HEK293 (cell line): ENCODE results near the gene ICAM1.
A peak's percentile ranks its signal among the peaks of the same experiment; 100 is the strongest.

Experiments used
- BCL11B ChIP-seq: fragments of 450-650 bp; formaldehyde crosslinking; IDR thresholded peaks from 2 replicates; pipeline ENCODE4 v1.5.1; 2016; ENCODE audit warnings: low read depth, missing biosample characterization, missing genetic modification characterization
- FEZF1 ChIP-seq: fragments of 450-650 bp; formaldehyde crosslinking; IDR thresholded peaks from 2 replicates; pipeline ENCODE4 v1.5.1; 2016; ENCODE audit warnings: missing biosample characterization, missing genetic modification characterization
- GFI1B ChIP-seq: fragments of 450-650 bp; formaldehyde crosslinking; IDR thresholded peaks from 2 replicates; pipeline ENCODE4 v1.5.1; 2016; ENCODE audit warnings: missing biosample characterization, missing genetic modification characterization
- KLF8 ChIP-seq: fragments of 450-650 bp; formaldehyde crosslinking; IDR thresholded peaks from 2 replicates; pipeline ENCODE4 v1.5.1; 2016; ENCODE audit warnings: missing biosample characterization, missing genetic modification characterization
- RBAK ChIP-seq: fragments of 450-650 bp; formaldehyde crosslinking; IDR thresholded peaks from 2 replicates; pipeline ENCODE4 v1.5.1; 2016; ENCODE audit warnings: missing biosample characterization, missing genetic modification characterization
- REST ChIP-seq: fragments of 450-650 bp; formaldehyde crosslinking; IDR thresholded peaks from 2 replicates; pipeline ENCODE4 v1.5.1; 2016; ENCODE audit warnings: missing biosample characterization, missing genetic modification characterization
- SP7 ChIP-seq: fragments of 450-650 bp; formaldehyde crosslinking; IDR thresholded peaks from 2 replicates; pipeline ENCODE4 v1.5.1; 2016; ENCODE audit warnings: missing biosample characterization, missing genetic modification characterization
- ZBTB7A ChIP-seq: fragments of 450-650 bp; formaldehyde crosslinking; IDR thresholded peaks from 2 replicates; pipeline ENCODE4 v1.5.1; 2016; ENCODE audit warnings: low read depth, missing biosample characterization, missing genetic modification characterization
- ZNF10 ChIP-seq: fragments of 450-650 bp; formaldehyde crosslinking; IDR thresholded peaks from 2 replicates; pipeline ENCODE4 v1.5.1; 2017; ENCODE audit warnings: missing biosample characterization, missing genetic modification characterization
- ZNF169 ChIP-seq: fragments of 450-650 bp; formaldehyde crosslinking; IDR thresholded peaks from 2 replicates; pipeline ENCODE4 v1.5.1; 2016; ENCODE audit warnings: missing biosample characterization, missing genetic modification characterization
- ZNF18 ChIP-seq: fragments of 450-650 bp; formaldehyde crosslinking; IDR thresholded peaks from 2 replicates; pipeline ENCODE4 v1.5.1; 2016; ENCODE audit warnings: missing biosample characterization, missing genetic modification characterization
- ZNF274 ChIP-seq, 2 experiments: fragments of 200-500 bp in 1 of 2; fragments of 450-650 bp in 1 of 2; sonication (Bioruptor generic) in 1 of 2; formaldehyde crosslinking in 1 of 2; IDR thresholded peaks; 2 replicates each; pipeline versions ENCODE4 v1.5.1 to v1.6.1; 2014 to 2016; ENCODE audit warnings: borderline replicate concordance in 1 of 2, inconsistent platforms in 1 of 2, low read length in 1 of 2, missing biosample characterization in 1 of 2, missing genetic modification characterization in 1 of 2
- ZNF311 ChIP-seq: fragments of 450-650 bp; formaldehyde crosslinking; IDR thresholded peaks from 2 replicates; pipeline ENCODE4 v1.5.1; 2017; ENCODE audit warnings: missing biosample characterization, missing genetic modification characterization, borderline replicate concordance
- ZNF449 ChIP-seq: fragments of 450-650 bp; formaldehyde crosslinking; IDR thresholded peaks from 2 replicates; pipeline ENCODE4 v1.5.1; 2017; ENCODE audit warnings: missing biosample characterization, mild to moderate bottlenecking, missing genetic modification characterization, moderate library complexity
- ZNF529 ChIP-seq: fragments of 450-650 bp; formaldehyde crosslinking; IDR thresholded peaks from 2 replicates; pipeline ENCODE4 v1.5.1; 2017; ENCODE audit warnings: missing genetic modification characterization, missing biosample characterization; ENCODE audit not compliant: insufficient replicate concordance
- ZNF530 ChIP-seq: fragments of 450-650 bp; formaldehyde crosslinking; IDR thresholded peaks from 2 replicates; pipeline ENCODE4 v1.5.1; 2016; ENCODE audit warnings: low read depth, missing biosample characterization, missing genetic modification characterization
- ZNF596 ChIP-seq: fragments of 450-650 bp; IDR thresholded peaks from 2 replicates; pipeline ENCODE4 v1.5.0; 2018; ENCODE audit warnings: missing biosample characterization, mild to moderate bottlenecking, missing genetic modification characterization, moderate library complexity
- ZNF629 ChIP-seq: fragments of 450-650 bp; formaldehyde crosslinking; IDR thresholded peaks from 2 replicates; pipeline ENCODE4 v1.5.1; 2017; ENCODE audit warnings: missing biosample characterization, missing genetic modification characterization
- ZNF76 ChIP-seq: fragments of 450-650 bp; formaldehyde crosslinking; IDR thresholded peaks from 2 replicates; pipeline ENCODE4; 2016; ENCODE audit warnings: low read depth, missing biosample characterization, missing genetic modification characterization, borderline replicate concordance
- ZNF776 ChIP-seq: fragments of 450-650 bp; formaldehyde crosslinking; IDR thresholded peaks from 2 replicates; pipeline ENCODE4 v1.5.0; 2017; ENCODE audit warnings: missing biosample characterization, missing genetic modification characterization, borderline replicate concordance
- TF ChIP-seq, protein P1 (sequence below): sonication (generic); formaldehyde crosslinking; IDR thresholded peaks from 2 replicates; pipeline ENCODE4 v1.8.1; 2022; ENCODE audit warnings: mild to moderate bottlenecking, moderate library complexity, missing genetic modification reagents
- TF ChIP-seq, protein P2 (sequence below): fragments of 450-650 bp; formaldehyde crosslinking; IDR thresholded peaks from 2 replicates; pipeline ENCODE4 v1.5.1; 2017; ENCODE audit warnings: missing biosample characterization, missing genetic modification characterization
- TF ChIP-seq, protein P3 (sequence below): IDR thresholded peaks from 2 replicates; pipeline ENCODE4 v1.6.1; 2011; ENCODE audit warnings: mild to moderate bottlenecking, low read depth, low read length, borderline replicate concordance

Gene ICAM1

GRCh38 chr19:10289167-10289835 lies 18.4 kb downstream of the ICAM1 start (continued):
- TF ChIP-seq ZNF274 (IDR thresholded peaks at IDR 0.05; ENCODE audit: low read length) = no peak
- no peak for TF ChIP-seq ZNF274 (tag by site-specific recombination; IDR thresholded peaks at IDR 0.05; ENCODE audit: borderline replicate concordance)
- TF ChIP-seq ZNF529 (tag by site-specific recombination) = no peak
- TF ChIP-seq, protein P1, sequence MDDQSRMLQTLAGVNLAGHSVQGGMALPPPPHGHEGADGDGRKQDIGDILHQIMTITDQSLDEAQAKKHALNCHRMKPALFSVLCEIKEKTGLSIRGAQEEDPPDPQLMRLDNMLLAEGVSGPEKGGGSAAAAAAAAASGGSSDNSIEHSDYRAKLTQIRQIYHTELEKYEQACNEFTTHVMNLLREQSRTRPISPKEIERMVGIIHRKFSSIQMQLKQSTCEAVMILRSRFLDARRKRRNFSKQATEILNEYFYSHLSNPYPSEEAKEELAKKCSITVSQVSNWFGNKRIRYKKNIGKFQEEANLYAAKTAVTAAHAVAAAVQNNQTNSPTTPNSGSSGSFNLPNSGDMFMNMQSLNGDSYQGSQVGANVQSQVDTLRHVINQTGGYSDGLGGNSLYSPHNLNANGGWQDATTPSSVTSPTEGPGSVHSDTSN (CRISPR knock-in tag) = no peak
- peak; percentile 33; the same call in 1 of the 2 replicates for TF ChIP-seq ZBTB7A (tag by site-specific recombination)
- no peak for TF ChIP-seq REST
- TF ChIP-seq ZNF10 (tag by site-specific recombination) = no peak
- TF ChIP-seq ZNF169 = no peak
- TF ChIP-seq ZNF449 (tag by site-specific recombination) = no peak
- TF ChIP-seq FEZF1 (tag by site-specific recombination) = no peak
- peak; percentile 46; the same call in 1 of the 2 replicates for TF ChIP-seq KLF8 (tag by site-specific recombination)
- TF ChIP-seq ZNF629 (tag by site-specific recombination) = peak; percentile 60; the same call in 1 of the 2 replicates
- no peak for TF ChIP-seq BCL11B (tag by site-specific recombination)
- TF ChIP-seq ZNF776 (tag by site-specific recombination) = no peak
- no peak for TF ChIP-seq ZNF18 (tag by site-specific recombination)
- peak; percentile 88 for TF ChIP-seq ZNF76 (tag by site-specific recombination)
- TF ChIP-seq ZNF596 = no peak
- peak; percentile 82; the same call in 1 of the 2 replicates for TF ChIP-seq SP7
- no peak for TF ChIP-seq ZNF530 (tag by site-specific recombination)
- no peak for TF ChIP-seq ZNF311 (tag by site-specific recombination)
- no peak for TF ChIP-seq RBAK (tag by site-specific recombination)
- no peak for TF ChIP-seq GFI1B (tag by site-specific recombination)
- TF ChIP-seq, protein P2, sequence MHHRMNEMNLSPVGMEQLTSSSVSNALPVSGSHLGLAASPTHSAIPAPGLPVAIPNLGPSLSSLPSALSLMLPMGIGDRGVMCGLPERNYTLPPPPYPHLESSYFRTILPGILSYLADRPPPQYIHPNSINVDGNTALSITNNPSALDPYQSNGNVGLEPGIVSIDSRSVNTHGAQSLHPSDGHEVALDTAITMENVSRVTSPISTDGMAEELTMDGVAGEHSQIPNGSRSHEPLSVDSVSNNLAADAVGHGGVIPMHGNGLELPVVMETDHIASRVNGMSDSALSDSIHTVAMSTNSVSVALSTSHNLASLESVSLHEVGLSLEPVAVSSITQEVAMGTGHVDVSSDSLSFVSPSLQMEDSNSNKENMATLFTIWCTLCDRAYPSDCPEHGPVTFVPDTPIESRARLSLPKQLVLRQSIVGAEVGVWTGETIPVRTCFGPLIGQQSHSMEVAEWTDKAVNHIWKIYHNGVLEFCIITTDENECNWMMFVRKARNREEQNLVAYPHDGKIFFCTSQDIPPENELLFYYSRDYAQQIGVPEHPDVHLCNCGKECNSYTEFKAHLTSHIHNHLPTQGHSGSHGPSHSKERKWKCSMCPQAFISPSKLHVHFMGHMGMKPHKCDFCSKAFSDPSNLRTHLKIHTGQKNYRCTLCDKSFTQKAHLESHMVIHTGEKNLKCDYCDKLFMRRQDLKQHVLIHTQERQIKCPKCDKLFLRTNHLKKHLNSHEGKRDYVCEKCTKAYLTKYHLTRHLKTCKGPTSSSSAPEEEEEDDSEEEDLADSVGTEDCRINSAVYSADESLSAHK (tag by site-specific recombination) = peak; percentile 15; the same call in 1 of the 2 replicates
- TF ChIP-seq, protein P3, sequence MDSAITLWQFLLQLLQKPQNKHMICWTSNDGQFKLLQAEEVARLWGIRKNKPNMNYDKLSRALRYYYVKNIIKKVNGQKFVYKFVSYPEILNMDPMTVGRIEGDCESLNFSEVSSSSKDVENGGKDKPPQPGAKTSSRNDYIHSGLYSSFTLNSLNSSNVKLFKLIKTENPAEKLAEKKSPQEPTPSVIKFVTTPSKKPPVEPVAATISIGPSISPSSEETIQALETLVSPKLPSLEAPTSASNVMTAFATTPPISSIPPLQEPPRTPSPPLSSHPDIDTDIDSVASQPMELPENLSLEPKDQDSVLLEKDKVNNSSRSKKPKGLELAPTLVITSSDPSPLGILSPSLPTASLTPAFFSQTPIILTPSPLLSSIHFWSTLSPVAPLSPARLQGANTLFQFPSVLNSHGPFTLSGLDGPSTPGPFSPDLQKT = no peak
